Measurements from ENCODE around the gene MRPL10.

DNA sequence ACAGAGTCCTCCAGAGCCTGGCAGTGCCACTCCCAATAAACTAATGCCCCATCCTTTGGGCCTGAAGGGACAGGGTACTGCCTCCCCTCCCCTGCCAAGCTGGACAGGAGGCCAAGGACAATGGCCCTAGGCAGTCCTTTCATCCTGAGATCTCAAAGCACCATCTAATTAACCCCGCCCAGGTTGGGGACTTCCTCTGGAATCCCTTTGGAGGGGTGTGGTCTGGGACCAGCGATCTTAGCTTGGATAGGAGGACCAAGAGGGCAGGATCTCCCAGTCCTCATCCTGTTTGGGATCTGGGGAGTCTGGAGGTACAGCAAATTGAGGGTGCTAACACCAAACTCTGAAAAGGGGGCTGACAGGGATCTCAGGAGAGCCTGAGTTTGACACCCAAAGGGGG, 37.8 kb upstream of the MRPL10 start:
- TF ChIP-seq, protein P1, sequence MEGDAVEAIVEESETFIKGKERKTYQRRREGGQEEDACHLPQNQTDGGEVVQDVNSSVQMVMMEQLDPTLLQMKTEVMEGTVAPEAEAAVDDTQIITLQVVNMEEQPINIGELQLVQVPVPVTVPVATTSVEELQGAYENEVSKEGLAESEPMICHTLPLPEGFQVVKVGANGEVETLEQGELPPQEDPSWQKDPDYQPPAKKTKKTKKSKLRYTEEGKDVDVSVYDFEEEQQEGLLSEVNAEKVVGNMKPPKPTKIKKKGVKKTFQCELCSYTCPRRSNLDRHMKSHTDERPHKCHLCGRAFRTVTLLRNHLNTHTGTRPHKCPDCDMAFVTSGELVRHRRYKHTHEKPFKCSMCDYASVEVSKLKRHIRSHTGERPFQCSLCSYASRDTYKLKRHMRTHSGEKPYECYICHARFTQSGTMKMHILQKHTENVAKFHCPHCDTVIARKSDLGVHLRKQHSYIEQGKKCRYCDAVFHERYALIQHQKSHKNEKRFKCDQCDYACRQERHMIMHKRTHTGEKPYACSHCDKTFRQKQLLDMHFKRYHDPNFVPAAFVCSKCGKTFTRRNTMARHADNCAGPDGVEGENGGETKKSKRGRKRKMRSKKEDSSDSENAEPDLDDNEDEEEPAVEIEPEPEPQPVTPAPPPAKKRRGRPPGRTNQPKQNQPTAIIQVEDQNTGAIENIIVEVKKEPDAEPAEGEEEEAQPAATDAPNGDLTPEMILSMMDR (conservative IDR thresholded peaks at IDR 0.05; ENCODE audit: low read length), result no peak
- no peak for TF ChIP-seq EZH2phosphoT487 (IDR thresholded peaks at IDR 0.05; ENCODE audit: borderline replicate concordance)

Data from Loucy (cell line).